Fibroblast of the conjunctiva (primary cell): Measurements from ENCODE around the gene PRAMEF20.

ENCODE experiments used
- DNase-seq: peaks from one replicate; pipeline ENCODE4 v3.0.0-alpha.2; 2010; ENCODE audit warnings: low read depth

Gene PRAMEF20

DNA sequence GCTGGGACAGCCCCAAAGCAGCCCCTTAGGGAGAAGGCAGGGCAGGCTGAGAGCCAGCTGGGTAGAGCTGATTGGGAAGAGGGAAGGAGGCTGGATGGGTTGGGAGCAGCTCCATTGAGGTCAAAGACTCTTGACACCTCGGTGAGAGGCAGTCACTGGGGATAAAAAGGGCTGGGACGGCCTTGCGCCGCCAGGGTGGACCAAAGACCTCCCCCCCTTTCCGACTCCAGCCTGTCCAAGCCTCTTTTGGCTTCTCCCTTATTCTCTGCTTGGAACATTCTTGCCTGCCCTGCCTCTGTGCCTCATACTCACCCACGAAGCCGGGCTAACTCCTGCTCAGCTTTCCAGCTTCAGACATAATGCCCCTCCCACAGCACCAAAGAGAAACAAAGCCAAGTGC, 52.4 kb downstream of the PRAMEF20 start:
- no peak for DNase-seq

DNA sequence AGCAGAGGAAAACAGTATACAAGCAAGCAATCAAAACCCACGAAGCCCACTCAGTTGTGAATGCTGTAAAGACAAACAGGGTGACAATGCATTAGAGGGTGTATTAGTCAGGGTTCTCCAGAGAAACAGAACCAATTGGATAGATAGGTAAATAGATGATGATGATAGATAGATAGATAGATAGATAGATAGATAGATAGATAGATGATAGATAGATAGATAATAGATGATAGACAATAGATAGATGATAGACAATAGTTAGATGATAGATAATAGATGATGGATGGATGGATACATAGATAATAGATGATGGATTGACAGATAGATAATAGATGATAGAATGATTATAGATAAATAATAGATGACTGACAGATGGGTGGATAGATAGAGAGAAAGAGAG, 55.3 kb downstream of the PRAMEF20 start:
- no peak for DNase-seq

DNA sequence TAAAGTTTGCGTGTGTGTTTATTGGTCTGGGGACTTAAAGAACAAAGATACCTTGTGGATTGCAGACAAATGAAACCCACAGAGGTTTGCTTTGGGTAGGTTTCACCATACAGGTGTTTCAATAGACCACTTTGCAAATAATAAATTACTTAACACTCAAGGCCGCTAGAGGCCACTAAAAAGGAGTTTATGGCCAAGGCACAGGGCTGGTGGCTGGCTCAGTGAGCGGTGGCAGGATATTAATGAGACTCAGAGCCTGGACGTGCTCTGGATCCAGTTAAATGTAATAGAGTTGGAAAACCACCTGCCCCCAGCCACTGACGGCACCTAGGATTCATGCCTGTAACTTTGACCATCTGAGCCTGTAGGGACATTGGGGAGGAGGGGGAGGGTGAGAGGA, 59.1 kb downstream of the PRAMEF20 start:
- no peak for DNase-seq
